Measurements from ENCODE around the gene CAMKK1. TPM values are rescaled to one million over a fixed set of nuclear protein-coding genes. Genes with fewer than 3 reads are reported as not detected.

CAMKK1 gene
- total and polyA plus RNA-seq, 2 donors from 2014 or later, result 2.6 to 6.0 TPM

GRCh38 chr17:3861761-3862681, 30.8 kb downstream of the CAMKK1 start:
- no peaks in the 10 kb centered on the region for H3K4me1 ChIP-seq (ENCODE audit: control insufficient read depth in 2 of 3, insufficient read depth in 2 of 3, low read depth in 1 of 3, low read length in 3 of 3)
- intact Hi-C loops (cut with DNase I), result no loop called here
- H3K27me3 ChIP-seq (ENCODE audit: control insufficient read depth, insufficient read depth, low read length), result no peaks in the 10 kb centered on the region
- no peak overlapping the region for H3K4me3 ChIP-seq (ENCODE audit: low read length in 3 of 3)
- no peak for FAIRE-seq
- no peaks in the 10 kb centered on the region for H3K9me3 ChIP-seq (ENCODE audit: control insufficient read depth in 2 of 3, insufficient read depth in 1 of 3, low read length in 3 of 3)
- no peaks in the 10 kb centered on the region for H3K36me3 ChIP-seq (ENCODE audit: control insufficient read depth in 2 of 3, insufficient read depth in 3 of 3, low read length in 3 of 3)
- H3K27ac ChIP-seq (ENCODE audit: low read depth in 2 of 2, low read length in 2 of 2), result no peak overlapping the region
- peak in 1 of 5 donors; percentile 64 for DNase-seq
- no peak for TF ChIP-seq CTCF (IDR thresholded peaks at IDR 0.05; ENCODE audit: borderline replicate concordance, extremely low read depth, insufficient read depth)
- no peak overlapping the region for H3K9ac ChIP-seq (ENCODE audit: low read length in 3 of 3)

- Histone ChIP-seq H3K36me3 (ENCODE audit: control insufficient read depth in 2 of 3, insufficient read depth in 3 of 3, low read length in 3 of 3) (no peaks in the 10 kb centered on the region), H3K9ac (ENCODE audit: low read length in 3 of 3) (no peak overlapping the region), H3K4me3 (ENCODE audit: low read length in 3 of 3) (no peak overlapping the region), H3K27ac (ENCODE audit: low read depth in 2 of 2, low read length in 2 of 2) (no peak overlapping the region), H3K4me1 (ENCODE audit: control insufficient read depth in 2 of 3, insufficient read depth in 2 of 3, low read depth in 1 of 3, low read length in 3 of 3) (no peaks in the 10 kb centered on the region), H3K27me3 (ENCODE audit: control insufficient read depth, insufficient read depth, low read length) (no peaks in the 10 kb centered on the region), H3K9me3 (ENCODE audit: control insufficient read depth in 2 of 3, insufficient read depth in 1 of 3, low read length in 3 of 3) (no peaks in the 10 kb centered on the region)
- FAIRE-seq (no peak), DNase-seq (peak in 1 of 5 donors; percentile 67)
- intact Hi-C loops (cut with DNase I), result no loop called here
- no peak for TF ChIP-seq CTCF (IDR thresholded peaks at IDR 0.05; ENCODE audit: borderline replicate concordance, extremely low read depth, insufficient read depth)
Observed at GRCh38 chr17:3860939-3861700, 31.7 kb downstream of the CAMKK1 start.

- FAIRE-seq, result no peak
- no peak overlapping the region for H3K27ac ChIP-seq (ENCODE audit: low read depth in 2 of 2, low read length in 2 of 2)
- no peaks in the 10 kb centered on the region for H3K27me3 ChIP-seq (ENCODE audit: control insufficient read depth, insufficient read depth, low read length)
- no peaks in the 10 kb centered on the region for H3K36me3 ChIP-seq (ENCODE audit: control insufficient read depth in 2 of 3, insufficient read depth in 3 of 3, low read length in 3 of 3)
- no peak overlapping the region for H3K9ac ChIP-seq (ENCODE audit: low read length in 3 of 3)
- H3K4me3 ChIP-seq (ENCODE audit: low read length in 3 of 3), result no peak overlapping the region
- TF ChIP-seq CTCF (IDR thresholded peaks at IDR 0.05; ENCODE audit: borderline replicate concordance, extremely low read depth, insufficient read depth), result no peak
- intact Hi-C loops (cut with DNase I), result no loop called here
- no peaks in the 10 kb centered on the region for H3K9me3 ChIP-seq (ENCODE audit: control insufficient read depth in 2 of 3, insufficient read depth in 1 of 3, low read length in 3 of 3)
- H3K4me1 ChIP-seq (ENCODE audit: control insufficient read depth in 2 of 3, insufficient read depth in 2 of 3, low read depth in 1 of 3, low read length in 3 of 3), result no peaks in the 10 kb centered on the region
- DNase-seq, result peak in 2 of 5 donors; percentile 33 to 40
Observed at GRCh38 chr17:3859940-3860339, 32.9 kb downstream of the CAMKK1 start.
